NCI-H2227 (cell line): ENCODE measurements around the gene PRR5.
"Not testable (repeated sequence)": the region's sequence is repeated elsewhere in the genome, so short reads cannot be mapped to it uniquely, and the experiment has no call there.

Experiments used
- DNase-seq: peaks from one replicate; lab custom pipeline; 2025; ENCODE audit not compliant: unreplicated experiment; lab: John Stamatoyannopoulos, UW

The PRR5 gene, protein sequence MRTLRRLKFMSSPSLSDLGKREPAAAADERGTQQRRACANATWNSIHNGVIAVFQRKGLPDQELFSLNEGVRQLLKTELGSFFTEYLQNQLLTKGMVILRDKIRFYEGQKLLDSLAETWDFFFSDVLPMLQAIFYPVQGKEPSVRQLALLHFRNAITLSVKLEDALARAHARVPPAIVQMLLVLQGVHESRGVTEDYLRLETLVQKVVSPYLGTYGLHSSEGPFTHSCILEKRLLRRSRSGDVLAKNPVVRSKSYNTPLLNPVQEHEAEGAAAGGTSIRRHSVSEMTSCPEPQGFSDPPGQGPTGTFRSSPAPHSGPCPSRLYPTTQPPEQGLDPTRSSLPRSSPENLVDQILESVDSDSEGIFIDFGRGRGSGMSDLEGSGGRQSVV

DNA sequence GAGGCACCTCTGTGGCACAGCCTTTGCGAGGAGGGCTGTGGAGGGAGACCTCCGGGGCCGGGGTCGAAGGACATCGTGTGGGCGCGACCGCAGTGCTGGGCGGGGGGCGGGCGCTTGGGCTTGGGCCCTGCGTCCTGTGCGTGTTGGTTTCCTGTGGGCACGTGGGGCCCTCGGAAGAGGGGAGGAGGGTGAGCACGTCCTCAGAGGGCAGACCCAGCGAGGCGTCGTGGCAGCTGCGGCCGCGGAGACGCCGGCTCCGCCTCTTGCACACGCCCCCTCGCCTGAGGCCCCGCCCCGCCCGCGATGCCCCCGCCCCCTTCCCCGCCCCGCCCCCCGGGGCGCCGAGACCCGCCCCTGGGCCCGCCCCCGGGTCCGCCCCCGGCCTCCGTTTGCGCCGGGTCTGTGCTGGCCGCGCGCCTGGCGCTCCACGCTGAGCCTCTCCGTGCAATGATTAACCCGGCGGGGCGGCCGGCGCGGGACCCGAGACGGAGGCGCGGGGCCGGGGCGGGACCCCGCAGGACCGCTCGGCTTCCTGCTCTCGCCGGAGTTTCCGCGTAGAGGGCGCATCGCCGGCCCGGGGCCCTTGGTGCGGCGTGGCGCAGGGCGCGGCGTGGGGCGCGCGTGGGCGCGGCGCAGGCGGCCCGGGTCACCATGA is at the start of gene PRR5:
TSS of gene PRR5 (plus strand) at position 381 of the 655 bp plus-strand sequence. CDS start at position 652, 271 bp downstream.
- peak; percentile 76 for DNase-seq

DNA sequence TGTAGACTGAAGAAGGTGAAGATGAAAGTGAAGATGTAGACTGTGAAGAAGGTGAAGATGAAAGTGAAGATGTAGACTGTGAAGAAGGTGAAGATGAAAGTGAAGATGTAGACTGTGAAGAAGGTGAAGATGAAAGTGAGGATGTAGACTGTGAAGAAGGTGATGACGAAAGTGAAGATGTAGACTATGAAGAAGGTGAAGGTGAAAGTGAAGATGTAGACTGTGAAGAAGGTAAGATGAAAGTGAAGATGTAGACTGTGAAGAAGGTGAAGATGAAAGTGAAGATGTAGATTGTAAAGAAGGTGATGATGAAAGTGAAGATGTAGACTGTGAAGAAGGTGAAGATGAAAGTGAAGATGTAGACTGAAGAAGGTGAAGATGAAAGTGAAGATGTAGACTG is 49.1 kb upstream of the PRR5 start:
- DNase-seq, result not testable (repeated sequence)

DNA sequence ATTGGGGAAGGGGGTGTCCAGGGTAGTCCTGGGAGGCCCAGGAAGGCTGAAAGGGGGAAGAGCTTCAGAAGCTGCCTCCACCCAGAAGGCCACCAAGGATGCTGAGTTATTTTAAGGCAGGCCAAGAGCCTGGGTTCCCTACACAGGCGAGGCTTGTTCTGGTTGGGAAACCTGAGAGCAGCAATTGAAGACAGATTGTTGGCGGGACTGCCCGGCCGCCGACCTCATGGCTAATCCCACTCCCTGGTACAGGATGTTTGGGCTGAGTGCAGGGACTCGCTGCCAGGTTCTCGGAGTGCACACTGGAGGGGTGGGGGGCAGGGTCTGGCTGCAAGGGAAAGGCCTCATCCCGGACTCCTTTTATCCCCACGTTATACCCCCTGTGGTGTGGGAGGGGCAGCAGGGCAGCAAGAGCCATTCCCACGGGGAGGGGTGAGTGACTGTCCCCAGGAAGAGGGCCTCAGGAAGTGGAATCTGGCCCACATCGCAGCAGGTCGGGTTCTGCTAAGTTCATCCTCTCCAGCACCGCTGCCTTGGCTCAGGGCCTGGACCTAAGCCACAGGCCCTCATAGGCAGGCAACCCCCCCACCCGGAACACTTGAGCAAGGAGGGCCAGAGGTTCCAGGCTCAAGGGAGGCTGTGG is 43.6 kb upstream of the PRR5 start:
- DNase-seq, result no peak

DNA sequence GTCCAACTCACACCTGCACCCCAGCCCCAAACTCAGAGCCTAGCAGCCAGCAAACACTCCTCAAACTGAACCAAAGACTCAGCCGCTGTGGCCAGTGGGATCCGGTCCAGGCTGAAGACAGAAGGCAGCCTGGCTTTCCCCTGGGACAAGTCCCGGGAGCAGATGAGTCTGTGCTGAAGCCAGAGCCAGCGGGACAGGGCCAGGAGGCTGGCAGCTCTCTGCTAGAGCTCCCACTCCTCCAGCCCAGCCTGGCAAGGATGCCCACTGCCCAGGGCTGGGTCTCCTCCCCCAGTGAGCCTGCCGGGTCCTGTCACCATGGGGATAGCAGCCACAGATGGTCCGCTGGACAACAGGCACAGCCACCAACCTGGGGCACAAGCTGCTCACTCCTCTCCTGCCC is 42.9 kb upstream of the PRR5 start:
- DNase-seq, result no peak

DNA sequence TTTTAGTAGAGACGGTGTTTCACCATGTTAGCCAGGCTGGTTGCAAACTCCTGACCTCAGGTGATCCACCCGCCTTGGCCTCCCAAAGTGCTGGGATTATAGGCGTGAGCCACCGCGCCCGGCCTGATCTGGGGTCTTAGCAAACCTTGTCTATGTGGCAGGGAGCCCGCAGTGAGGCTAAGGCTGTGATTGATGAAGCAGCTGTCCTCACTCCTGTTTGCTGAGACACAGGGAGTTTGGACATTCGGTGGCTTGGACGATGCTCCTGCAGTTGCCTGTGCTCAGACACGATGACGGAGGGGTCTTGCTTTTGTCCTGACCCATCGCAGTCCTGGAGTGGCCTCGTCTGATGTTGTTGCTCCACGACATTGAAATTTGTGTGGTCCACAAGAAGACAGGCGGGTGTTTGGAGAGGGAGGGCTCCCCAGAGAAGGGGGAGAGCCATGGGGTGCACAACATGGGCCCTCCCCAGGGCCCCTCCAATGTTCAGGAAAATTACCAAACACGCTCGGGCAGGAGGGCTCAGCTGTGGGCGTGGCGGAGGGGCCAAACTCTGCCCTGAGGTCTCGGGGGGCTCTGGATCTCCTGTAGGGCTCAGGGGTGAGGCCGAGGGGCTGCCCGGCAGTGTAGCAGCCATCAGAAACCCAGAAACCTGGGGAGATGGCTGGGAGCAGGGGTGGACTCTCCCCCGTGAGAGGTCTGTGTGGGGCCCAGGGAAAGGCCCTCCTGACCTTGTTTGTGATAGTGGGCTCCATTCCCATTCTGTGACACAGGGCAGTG is 41.8 kb upstream of the PRR5 start:
- DNase-seq, result no peak

DNA sequence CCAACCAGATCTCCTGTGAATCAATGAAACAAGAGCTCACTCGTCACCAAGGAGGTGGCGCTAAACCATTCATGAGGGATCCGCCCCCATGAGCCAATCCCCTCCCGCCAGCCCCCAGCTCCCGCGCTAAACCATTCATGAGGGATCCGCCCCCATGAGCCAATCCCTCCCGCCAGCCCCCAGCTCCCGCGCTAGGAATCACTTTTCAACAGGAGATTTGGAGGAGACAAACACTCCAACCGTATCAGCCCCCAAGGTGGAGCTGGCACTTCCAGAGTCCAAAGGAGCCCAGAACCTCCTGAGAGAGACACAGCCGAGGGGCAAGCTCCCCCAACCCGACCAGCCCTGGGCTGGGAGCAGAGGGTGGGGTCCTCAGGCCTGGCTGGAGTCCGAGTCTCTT is 40.9 kb upstream of the PRR5 start:
- DNase-seq, result no peak

DNA sequence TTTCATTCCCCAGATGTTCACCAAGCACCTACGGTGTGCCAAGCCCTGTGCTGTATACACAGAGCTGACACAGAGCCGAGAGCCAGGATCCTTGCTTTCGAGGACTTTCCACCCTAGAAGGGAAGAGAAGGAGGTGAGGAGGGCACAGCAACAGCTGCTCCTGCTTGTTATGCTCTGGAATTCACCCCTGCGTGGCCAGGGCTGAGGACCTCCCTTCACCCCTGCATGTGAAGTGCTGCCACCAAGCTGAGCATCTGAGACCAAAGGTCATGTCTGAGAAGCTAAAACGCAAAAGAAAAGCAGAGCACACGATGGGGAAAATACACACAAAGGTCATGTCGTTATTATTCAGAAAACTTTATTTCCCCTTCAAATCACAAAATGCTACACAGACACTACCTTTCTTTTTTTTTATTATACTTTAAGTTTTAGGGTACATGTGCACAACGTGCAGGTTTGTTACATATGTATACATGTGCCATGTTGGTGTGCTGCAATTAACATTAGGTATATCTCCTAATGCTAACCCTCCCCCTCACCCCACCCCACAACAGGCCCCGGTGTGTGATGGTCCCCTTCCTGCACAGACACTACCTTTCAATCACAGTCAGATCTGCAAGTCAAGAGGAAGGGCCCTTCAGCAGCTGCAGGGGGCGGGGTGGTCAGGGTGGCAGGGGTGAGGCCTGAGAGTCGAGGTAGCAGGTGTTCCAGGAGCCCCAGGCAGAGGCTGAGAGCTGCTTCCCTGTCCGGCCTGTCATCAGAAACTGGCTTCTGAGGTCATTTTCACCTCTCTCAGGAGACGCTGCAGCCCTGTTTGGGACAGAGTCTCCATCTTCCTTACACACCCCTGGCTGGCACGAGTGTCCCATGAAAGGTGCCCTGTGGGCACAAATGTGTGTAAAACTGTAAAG is 40.1 kb upstream of the PRR5 start:
- DNase-seq, result no peak

DNA sequence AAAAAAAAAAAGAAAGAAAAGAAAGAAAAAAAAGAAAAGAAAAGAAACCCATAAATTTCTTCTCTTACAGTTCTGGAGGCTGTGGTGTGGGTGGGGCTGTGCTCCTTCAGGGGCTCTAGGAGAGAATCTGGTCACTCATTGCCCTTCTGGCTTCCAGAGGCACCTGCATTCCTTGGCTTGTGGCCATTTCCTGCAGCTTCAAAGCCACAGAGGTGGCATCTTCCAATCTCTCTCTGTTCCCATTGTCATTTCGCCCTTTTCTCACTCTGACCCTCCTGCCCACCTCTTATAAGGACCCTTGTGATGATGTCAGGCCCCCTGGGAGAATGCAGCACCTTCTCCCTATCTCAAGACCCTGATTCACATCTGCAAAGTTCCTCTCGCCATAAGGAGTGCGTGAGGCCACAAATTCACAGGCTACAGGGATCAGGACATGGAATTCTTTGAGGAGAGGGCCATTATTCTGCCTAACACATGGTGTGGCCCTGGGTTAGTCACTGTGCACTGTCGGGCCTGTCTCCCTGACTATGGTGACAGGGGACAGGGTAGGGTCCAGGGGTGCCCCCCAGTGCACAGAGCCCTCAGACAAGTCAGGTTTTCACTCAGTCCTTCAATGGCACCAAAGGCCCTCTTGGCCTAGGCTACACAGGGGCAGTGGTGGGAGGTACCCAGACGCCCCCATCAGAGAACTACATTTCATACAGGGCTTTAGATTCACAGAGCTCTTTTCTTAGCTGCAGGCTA is 38.6 kb upstream of the PRR5 start:
- no peak for DNase-seq

DNA sequence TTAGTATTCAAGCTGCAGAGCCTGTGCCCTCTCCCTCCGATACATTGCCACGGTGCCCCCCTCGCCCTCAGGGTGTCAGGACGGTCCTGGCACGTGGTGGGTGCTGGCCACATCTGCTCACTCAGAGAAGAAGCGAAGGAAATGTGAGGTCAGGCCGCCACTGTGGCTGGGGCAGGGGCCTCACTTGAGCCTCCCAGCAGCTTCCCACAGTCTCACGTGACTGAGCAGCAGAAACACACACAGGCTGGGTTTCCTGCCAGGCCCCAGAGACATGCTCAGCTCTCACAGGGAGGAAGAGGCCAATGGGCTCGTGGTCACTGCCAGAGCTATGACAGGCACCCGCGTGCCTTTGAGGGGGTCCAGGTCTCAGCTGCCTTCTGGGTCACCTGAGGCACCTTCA is 37.9 kb upstream of the PRR5 start:
- no peak for DNase-seq

DNA sequence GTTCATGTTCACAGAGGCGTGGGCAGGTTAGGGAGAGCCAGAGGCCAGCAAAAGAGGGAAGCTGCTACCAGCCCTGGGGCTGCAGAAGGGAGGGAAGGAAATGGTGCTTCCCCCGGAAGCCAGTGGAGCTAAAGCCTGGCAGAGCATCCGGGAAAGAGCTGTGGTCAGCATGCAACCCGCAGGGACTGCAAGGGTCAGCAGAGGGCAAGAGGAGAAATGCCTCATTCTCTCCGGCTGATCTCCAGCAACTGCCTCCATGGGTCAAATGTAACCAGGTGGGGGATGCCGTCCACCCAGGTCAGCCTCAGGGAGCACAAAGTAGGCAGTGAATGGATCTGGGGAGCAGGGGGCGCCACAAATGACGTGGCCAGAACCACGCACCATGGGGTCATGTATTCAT is 36.9 kb upstream of the PRR5 start:
- no peak for DNase-seq

DNA sequence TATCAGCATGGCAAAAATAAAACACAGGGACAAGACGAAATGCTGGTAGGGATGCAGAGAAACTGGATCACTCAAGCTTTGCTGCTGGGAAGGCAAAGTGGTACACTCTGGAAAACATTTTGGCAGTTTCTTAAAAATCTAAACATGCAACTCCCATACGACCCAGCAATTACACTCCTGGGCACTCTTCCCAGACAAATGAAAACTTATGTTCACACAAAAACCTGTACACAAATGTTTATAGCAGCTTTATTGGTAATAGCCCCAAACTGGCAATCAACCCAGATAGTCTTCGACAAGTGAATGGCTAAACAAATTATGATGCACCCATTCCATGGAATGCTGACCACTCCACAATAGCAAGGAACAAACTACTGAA is 35.8 kb upstream of the PRR5 start:
- DNase-seq, result no peak

DNA sequence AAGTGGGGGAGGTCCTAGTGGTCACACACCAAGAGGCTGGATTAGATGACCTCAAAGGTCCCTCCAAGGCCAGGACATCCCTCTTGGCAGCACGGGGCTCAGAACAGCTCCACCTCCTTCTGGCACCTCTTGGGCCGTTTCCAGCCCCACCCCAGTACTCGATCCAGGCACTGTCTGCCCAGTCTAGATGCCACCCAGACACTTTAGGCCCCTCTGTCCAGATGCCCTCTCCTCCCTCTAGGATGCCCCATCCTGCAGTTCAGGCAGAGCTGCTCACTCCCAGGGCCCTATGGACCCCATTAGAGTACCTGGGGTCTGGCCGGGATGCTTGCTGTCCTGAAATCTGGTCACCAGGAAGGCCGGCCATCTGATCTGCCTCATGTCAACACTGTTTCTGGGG is 34.7 kb upstream of the PRR5 start:
- DNase-seq, result no peak

DNA sequence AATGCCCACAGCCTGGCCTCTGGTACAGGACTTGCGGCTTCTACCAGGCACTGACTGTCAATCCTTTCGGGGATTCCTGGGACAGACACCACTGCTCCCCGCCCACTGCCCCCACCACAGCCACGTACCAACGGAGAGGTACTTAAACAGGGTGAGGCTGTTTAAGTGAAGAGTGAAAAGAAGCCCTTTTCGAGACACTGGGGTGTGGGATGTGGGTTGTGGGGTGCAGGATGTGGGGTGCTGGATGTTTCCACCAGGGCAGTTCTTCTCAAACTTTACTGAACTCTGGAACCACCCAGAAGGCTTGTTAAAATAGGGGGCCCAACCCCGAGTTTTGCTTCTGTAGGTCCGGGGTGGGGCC is 34.2 kb upstream of the PRR5 start:
- DNase-seq, result no peak

DNA sequence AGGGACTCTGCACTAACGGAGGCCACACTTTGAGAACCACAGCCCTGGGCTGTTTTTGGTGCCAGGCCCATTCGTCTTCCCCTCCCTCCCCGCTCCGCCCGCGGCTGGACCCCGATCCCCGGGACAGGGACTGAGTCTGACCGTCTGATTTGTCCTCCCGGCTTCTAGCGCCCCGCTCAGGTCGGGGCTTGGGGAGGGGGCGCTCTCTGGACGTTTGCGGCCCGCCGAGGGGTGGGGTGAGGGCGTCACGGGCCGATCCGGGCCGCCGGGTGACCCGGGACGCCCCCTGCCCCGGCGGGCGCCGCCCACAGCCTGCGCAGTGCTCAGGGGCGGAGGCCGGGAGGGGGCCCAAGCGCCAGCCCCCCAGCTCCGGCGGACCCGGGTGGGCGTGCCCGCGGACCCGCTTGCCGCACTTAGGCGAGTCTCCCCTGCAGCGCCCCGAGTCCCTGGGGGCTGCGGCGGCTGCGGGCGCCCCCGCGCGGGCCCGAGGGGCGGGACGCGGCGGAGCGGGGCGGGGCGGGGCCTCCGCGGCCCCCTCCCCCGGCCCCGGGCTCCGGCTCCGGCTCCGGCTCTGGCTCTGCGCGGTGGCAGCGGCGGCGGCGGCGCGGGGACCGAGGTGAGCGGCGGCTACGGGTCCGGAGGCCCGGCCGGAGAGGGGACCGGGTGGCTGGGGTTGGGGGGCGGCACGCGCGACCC is 33.7 kb upstream of the PRR5 start:
- peak; percentile 25 for DNase-seq

DNA sequence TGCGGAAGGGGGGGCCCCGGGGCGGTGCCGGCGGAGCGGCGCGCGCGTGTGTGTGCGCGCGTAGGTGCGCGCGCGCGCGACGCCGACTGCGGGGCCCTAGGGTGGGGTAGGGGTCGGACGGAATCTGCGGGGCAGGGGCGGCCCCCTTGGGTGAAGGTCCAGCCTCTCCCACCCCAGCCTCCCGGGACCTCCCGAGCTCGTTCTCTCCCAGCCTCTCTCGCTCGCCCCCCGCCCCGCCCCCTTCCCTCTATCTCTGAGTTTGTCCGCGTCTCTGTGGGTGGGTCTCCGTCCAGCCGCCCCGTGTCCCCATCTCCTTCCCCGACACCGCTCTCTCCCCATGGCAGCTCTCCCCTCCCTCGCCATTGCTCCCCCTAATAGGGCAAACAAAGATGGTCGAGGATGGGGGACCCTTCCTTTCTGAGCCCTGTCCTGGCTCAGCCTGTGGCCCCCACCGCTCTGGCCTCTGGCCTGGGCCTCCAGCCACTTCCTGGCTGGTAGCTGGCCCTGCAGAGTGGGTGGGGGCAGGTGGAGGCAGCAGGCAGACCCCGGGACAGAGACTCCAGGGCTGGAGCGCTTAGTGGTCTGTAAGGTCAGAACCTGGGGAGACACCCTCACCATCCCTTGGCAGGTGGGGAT is 33.0 kb upstream of the PRR5 start:
- no peak for DNase-seq

DNA sequence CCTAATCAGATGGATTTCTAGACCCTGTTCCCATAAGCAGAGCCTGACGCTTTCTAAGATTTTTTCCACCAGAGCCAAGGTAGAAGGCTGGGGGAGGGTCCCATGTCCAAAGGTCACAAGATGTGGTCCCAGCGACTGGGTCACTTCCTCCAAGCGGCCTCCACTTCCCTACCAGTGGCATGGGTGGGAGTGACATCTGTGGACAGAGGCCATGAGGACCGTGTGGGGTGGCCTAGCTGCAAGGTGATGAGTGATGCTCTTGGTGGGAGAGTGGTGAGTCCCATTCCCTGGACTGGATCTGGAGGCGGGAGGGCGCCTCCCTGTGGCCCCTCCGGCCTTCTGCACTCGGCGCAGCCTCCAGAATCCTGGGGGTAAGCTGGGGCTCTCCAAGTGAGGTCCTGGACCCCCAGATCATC is 32.4 kb upstream of the PRR5 start:
- DNase-seq, result no peak

DNA sequence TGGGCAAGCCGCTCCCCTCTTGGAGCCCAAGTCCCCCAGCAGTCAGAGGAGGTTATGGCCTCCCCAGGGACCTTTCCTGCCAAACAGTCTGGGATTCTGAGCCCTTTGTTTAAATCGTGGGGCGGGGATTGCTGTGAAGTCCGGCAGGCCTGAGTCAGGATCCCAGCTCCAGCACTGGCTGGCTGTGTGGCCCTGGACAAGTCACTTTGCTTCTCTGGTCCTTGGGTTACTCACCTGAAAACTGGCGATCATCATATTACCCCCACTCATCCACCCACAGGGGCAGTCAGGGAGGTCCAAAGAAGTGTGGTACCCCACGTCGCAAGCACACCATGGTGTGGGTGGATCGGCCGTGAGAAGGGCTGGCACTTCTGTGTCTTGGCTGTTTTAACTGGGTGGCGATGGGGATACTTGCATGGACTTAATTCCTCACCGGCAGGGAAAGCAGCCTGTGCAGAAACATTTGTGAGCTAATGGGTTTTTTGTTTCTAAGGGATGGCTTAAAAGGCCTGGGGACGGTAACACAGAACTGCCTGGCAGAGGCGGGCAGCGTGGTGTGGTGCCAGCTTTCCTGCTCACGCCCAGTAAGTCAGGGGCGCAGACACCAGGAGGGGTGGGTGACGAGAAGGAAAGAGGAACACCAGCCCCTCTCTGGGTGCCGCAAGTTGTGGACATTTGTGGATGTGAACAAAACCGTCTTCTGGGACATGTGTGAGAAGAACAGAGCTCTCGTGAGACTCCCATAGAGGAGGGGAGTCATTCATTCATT is 31.6 kb upstream of the PRR5 start:
- DNase-seq, result no peak

DNA sequence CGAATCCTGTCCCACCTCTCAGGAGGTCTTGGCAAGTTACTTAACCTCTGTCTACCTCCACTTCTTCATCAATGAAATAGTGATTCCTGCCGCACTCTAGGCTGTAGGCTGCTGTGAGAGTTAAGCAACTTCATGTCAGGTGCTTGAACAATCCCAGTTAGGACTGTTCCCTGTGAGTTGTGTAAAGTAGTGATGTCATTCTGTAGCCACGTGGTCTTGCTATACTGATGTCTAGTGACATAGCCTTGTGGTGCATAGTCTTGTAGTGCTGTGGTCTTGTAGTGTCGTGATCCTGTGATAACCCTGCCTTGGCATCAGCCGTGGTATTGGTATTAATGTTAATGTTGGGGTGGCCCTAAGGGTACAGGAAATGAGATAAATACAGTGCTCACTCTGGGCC is 30.3 kb upstream of the PRR5 start:
- no peak for DNase-seq
